CD4-positive, alpha-beta T cell (primary cell): ENCODE results near the gene GPR155. TPM values are rescaled to one million over a fixed set of nuclear protein-coding genes. Genes with fewer than 3 reads are reported as not detected.

Experiments used
- ATAC-seq: fragments of 200-7000 bp; cut with Tn5 transposase; one replicate; pipeline ENCODE4 v1.10.0; 2022; ENCODE audit warnings: mild to moderate bottlenecking; ENCODE audit not compliant: poor library complexity
- CTCF ChIA-PET: fragments of 350-600 bp; sonication (Branson Sonifier 250); formaldehyde crosslinking; loops from one replicate; lab custom pipeline; 2021; ENCODE audit warnings: antibody characterized with exemption, inconsistent platforms; lab: Charles Lee
- POLR2A ChIA-PET: fragments of 350-600 bp; sonication (Branson Sonifier 250); formaldehyde crosslinking; loops from one replicate; lab custom pipeline; 2021; ENCODE audit warnings: antibody characterized with exemption, inconsistent platforms; lab: Charles Lee
- DNase-seq, 14 experiments: peaks; one replicate each; pipeline ENCODE4 v3.0.0-alpha.2; 2013 to 2020; ENCODE audit warnings: mixed read lengths in 2 of 14
- H3K27ac ChIP-seq, 2 donors: one replicate each; pipeline versions ENCODE4 v1.5.1 to v1.7.0; 2013; ENCODE audit warnings: low read length in 2 of 2, low read depth in 1 of 2, mild to moderate bottlenecking in 1 of 2
- H3K27me3 ChIP-seq, 2 experiments: 1 replicate in 1 of 2; 2 replicates in 1 of 2; pipeline versions ENCODE4 v1.6.1 to v1.7.0; 2013; ENCODE audit warnings: low read length in 2 of 2, control low read depth in 1 of 2, mild to moderate bottlenecking in 1 of 2, moderate library complexity in 1 of 2; ENCODE audit not compliant: insufficient read depth in 2 of 2, control insufficient read depth in 1 of 2
- H3K36me3 ChIP-seq: one replicate; pipeline ENCODE4 v1.6.1; 2013; ENCODE audit warnings: low read length, control low read depth; ENCODE audit not compliant: insufficient read depth
- H3K4me1 ChIP-seq: one replicate; pipeline ENCODE4 v1.6.1; 2013; ENCODE audit warnings: low read length, control low read depth; ENCODE audit not compliant: insufficient read depth
- H3K4me3 ChIP-seq: one replicate; pipeline ENCODE4 v1.5.1; 2013; ENCODE audit warnings: mild to moderate bottlenecking, low read length, moderate library complexity
- H3K9me3 ChIP-seq, 2 experiments: 1 replicate in 1 of 2; 2 replicates in 1 of 2; pipeline versions ENCODE4 v1.6.1 to v1.7.0; 2013; ENCODE audit warnings: low read length in 2 of 2, mild to moderate bottlenecking in 2 of 2, control low read depth in 1 of 2, moderate library complexity in 1 of 2; ENCODE audit not compliant: control insufficient read depth in 1 of 2, insufficient read depth in 1 of 2
- H3K27ac Mint-ChIP-seq: one replicate; pipeline ENCODE4 v1.8.0; 2020; ENCODE audit warnings: mixed read lengths
- H3K27me3 Mint-ChIP-seq: one replicate; pipeline ENCODE4 v1.8.0; 2021; ENCODE audit warnings: mixed read lengths
- H3K36me3 Mint-ChIP-seq: one replicate; pipeline ENCODE4 v1.8.0; 2021; ENCODE audit warnings: low read depth, mixed read lengths
- H3K4me1 Mint-ChIP-seq: one replicate; pipeline ENCODE4 v1.8.0; 2021; ENCODE audit warnings: low read depth, mixed read lengths
- H3K4me3 Mint-ChIP-seq: one replicate; pipeline ENCODE4 v1.8.0; 2020; ENCODE audit warnings: mild to moderate bottlenecking, mixed read lengths
- H3K9me3 Mint-ChIP-seq: one replicate; pipeline ENCODE4 v1.8.0; 2020; ENCODE audit warnings: mixed read lengths
- intact Hi-C, 2 experiments: fragments of 100-400 bp; cut with DNase I in 1 of 2; cut with micrococcal nuclease in 1 of 2; formaldehyde crosslinking; loops; one replicate each; pipeline versions ENCODE4 v1.15.1 to v1.9.0; 2023 to 2025; cut with DNase I, micrococcal nuclease
- total RNA-seq, 174 experiments: library from RNA in 2 of 174; stranded (reverse) in 2 of 174; gene quantifications; one replicate each; pipeline ENCODE4 v1.2.3 and lab custom pipeline; 2021 to 2026
- TF ChIP-seq, protein P1 (sequence below): fragments of 200-600 bp; IDR thresholded peaks from one replicate; pipeline ENCODE4 v1.8.0; 2022; ENCODE audit warnings: antibody characterized with exemption, mild to moderate bottlenecking

Gene GPR155
- total RNA-seq, 2 experiments from 2014 or later: 8.3 to 9.0 TPM

DNA sequence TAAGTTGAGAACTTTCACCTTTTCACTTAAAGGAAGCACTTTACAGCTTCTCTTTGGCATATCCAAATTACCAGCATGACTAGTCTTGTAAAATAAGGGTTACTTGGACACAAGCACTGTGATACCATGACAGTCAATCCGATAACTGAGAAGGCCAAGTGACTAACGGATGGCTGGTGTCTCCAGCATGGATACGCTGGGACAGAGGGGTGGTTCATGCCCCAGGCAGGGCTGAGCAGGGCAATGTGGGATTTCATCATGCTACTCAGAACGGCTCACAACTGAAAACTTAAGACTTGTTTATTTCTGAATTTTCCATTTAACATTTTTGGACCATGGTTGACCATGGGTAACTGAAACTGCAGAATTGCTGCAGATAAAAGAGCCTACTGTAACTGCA lies 43.1 kb upstream of the GPR155 start:
- ChIA-PET POLR2A (no interaction called here), CTCF (no interaction called here)
- H3K4me3 Mint-ChIP-seq: no peak overlapping the region
- DNase-seq (no peak), ATAC-seq (no peak)
- Histone ChIP-seq H3K4me3 (no peak overlapping the region), H3K36me3 (no peaks in the 10 kb centered on the region), H3K4me1 (no peaks in the 10 kb centered on the region), H3K27me3 (peaks cover 0 to 4% of the 10 kb centered on the region in 2 experiments), H3K27ac (no peak overlapping the region), H3K9me3 (no peaks in the 10 kb centered on the region)
- H3K9me3 Mint-ChIP-seq: peaks cover 11% of the 10 kb centered on the region
- peaks cover 11% of the 10 kb centered on the region for H3K36me3 Mint-ChIP-seq
- TF ChIP-seq, protein P1, sequence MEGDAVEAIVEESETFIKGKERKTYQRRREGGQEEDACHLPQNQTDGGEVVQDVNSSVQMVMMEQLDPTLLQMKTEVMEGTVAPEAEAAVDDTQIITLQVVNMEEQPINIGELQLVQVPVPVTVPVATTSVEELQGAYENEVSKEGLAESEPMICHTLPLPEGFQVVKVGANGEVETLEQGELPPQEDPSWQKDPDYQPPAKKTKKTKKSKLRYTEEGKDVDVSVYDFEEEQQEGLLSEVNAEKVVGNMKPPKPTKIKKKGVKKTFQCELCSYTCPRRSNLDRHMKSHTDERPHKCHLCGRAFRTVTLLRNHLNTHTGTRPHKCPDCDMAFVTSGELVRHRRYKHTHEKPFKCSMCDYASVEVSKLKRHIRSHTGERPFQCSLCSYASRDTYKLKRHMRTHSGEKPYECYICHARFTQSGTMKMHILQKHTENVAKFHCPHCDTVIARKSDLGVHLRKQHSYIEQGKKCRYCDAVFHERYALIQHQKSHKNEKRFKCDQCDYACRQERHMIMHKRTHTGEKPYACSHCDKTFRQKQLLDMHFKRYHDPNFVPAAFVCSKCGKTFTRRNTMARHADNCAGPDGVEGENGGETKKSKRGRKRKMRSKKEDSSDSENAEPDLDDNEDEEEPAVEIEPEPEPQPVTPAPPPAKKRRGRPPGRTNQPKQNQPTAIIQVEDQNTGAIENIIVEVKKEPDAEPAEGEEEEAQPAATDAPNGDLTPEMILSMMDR: no peak
- no peak overlapping the region for H3K27ac Mint-ChIP-seq
- H3K27me3 Mint-ChIP-seq: no peaks in the 10 kb centered on the region
- intact Hi-C loops: no loop called here
- H3K4me1 Mint-ChIP-seq: no peaks in the 10 kb centered on the region

DNA sequence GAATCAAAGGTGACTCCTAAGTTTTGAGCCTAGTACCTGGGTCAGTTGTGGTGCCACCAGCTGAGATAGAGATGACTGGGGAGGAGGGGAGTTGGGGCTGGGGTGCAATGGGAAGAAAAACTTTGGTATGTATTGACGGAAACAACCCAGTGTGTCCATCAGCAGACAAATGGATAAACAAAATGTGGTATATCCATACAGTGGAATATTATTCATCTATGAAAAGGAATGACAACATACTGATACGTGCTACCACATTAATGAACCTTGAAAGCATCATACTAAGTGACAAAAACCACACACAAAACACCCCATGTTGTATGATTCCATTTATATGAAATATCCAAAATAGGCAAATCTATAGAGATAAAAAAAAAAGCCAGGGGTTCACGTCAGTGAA lies 41.1 kb upstream of the GPR155 start:
- Mint-ChIP-seq H3K27me3 (no peaks in the 10 kb centered on the region), H3K4me1 (peaks cover 14% of the 10 kb centered on the region), H3K36me3 (peaks cover 11% of the 10 kb centered on the region), H3K27ac (no peak overlapping the region), H3K4me3 (no peak overlapping the region), H3K9me3 (peaks cover 11% of the 10 kb centered on the region)
- H3K27me3 ChIP-seq: no peaks in the 10 kb centered on the region
- H3K9me3 ChIP-seq: no peaks in the 10 kb centered on the region
- H3K4me3 ChIP-seq: no peak overlapping the region
- ChIA-PET POLR2A (no interaction called here), CTCF (no interaction called here)
- H3K36me3 ChIP-seq: no peaks in the 10 kb centered on the region
- TF ChIP-seq, protein P1: no peak
- DNase-seq: no peak
- intact Hi-C loops: no loop called here
- H3K4me1 ChIP-seq: peaks cover 2% of the 10 kb centered on the region
- no peak for ATAC-seq
- H3K27ac ChIP-seq: no peak overlapping the region

DNA sequence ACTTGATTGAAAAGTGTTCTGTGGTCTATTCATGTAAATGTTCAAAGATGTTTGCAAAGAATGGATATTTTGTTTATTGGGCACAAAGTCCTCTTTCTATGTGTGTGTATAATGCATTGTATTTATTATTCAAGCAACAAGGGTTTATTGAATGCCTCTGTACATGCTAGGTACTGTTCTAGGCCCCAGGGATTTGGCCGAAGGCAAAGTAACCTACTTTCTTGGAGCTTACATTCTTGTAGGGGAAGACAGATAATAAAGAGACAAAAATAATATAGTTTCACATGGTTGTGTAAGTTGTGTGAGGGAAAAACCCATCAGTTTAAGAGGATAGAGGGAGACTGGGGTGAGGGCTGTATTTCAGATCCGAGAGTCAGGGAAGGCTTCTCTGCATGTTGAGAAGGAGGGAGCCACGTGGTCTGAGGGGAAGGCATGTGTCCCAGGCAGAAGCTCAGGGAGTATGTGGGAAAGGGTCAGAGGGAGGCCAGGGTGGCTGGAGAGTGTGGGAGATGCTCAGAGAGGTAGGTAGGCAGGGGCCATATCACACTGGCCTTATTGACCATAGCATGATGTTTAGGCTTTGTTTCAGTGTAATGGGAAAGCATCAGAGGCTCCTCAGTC lies 40.4 kb upstream of the GPR155 start:
- Mint-ChIP-seq H3K4me3 (no peak overlapping the region), H3K9me3 (peaks cover 11% of the 10 kb centered on the region), H3K27ac (no peak overlapping the region), H3K4me1 (peaks cover 17% of the 10 kb centered on the region), H3K27me3 (no peaks in the 10 kb centered on the region), H3K36me3 (peaks cover 11% of the 10 kb centered on the region)
- Histone ChIP-seq H3K4me3 (no peak overlapping the region), H3K9me3 (no peaks in the 10 kb centered on the region), H3K27ac (no peak overlapping the region), H3K36me3 (no peaks in the 10 kb centered on the region), H3K4me1 (peaks cover 2% of the 10 kb centered on the region), H3K27me3 (no peaks in the 10 kb centered on the region)
- intact Hi-C loops: no loop called here
- TF ChIP-seq, protein P1: no peak
- CTCF ChIA-PET: no interaction called here
- no peak for DNase-seq
- ATAC-seq: no peak
- POLR2A ChIA-PET: no interaction called here
